Right lobe of liver (tissue), 4 donors: ENCODE results near the gene CLSTN2.

Experiments
- POLR2A ChIP-seq: fragments of 450-650 bp; IDR thresholded peaks from one replicate; pipeline ENCODE4 v1.6.1; 2017; ENCODE audit warnings: antibody characterized with exemption, mild to moderate bottlenecking
- TF ChIP-seq, protein P1 (sequence below), 4 donors: fragments of 200-600 bp in 3 of 4; fragments of 450-650 bp in 1 of 4; IDR thresholded peaks; one replicate each; pipeline versions ENCODE4 v1.5.1 to v1.8.0; 2016 to 2022; ENCODE audit warnings: antibody characterized with exemption in 4 of 4, mild to moderate bottlenecking in 2 of 4
- donor health status: DM: no; HTN: no; CAD: no.
- donor health status: DM: no; HTN: no; CAD: no.
- donor health status: DM: no; HTN: yes; CAD: no.

DNA sequence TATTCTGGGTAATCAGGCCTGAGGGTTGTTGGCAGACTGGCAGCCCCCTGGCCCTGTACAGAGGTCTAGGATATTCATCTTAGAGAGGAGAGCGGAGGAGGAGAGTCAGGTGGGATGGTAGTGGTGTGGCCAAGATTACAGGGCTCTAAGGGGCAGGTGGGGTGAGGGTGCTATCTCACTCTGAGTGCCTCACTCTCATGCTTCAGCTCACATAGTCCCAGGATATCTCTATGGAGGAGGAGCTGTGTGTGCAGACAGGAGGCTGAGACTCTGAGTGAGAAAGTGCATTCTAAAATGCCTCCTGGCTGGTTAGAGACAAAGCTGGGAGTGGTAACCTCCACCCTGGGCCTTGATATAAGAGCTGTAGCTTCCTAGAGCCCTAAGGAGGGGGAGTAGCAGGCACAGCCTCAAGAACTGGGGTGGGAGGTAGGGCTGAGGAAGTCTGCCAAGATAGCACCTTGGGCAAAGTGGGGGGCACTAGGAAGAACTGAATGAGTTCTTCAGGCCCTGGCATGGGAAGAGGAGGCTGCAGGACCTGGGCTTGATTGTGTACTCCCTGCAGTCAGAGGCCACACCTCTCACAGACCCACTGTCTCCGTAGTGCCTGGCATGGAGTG is 39.9 kb downstream of the CLSTN2 start:
- TF ChIP-seq, protein P1, sequence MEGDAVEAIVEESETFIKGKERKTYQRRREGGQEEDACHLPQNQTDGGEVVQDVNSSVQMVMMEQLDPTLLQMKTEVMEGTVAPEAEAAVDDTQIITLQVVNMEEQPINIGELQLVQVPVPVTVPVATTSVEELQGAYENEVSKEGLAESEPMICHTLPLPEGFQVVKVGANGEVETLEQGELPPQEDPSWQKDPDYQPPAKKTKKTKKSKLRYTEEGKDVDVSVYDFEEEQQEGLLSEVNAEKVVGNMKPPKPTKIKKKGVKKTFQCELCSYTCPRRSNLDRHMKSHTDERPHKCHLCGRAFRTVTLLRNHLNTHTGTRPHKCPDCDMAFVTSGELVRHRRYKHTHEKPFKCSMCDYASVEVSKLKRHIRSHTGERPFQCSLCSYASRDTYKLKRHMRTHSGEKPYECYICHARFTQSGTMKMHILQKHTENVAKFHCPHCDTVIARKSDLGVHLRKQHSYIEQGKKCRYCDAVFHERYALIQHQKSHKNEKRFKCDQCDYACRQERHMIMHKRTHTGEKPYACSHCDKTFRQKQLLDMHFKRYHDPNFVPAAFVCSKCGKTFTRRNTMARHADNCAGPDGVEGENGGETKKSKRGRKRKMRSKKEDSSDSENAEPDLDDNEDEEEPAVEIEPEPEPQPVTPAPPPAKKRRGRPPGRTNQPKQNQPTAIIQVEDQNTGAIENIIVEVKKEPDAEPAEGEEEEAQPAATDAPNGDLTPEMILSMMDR (IDR thresholded peaks at IDR 0.05): no peak
- TF ChIP-seq POLR2A: no peak
